NCI-H2171 treated with DMSO at 0.1 percent for 48 hours (cell line): ENCODE data around the gene LIME1.
A peak's percentile ranks its signal among the peaks of the same experiment; 100 is the strongest.

Source experiments
- DNase-seq: peaks from one replicate; lab custom pipeline; 2025; lab: John Stamatoyannopoulos, UW

Gene LIME1

GRCh38 chr20:63697357-63697867 is 39.1 kb upstream of the LIME1 start:
- DNase-seq = no peak

- DNase-seq = no peak
These were observed 38.5 kb upstream of the LIME1 start for GRCh38 chr20:63697868-63698545.

- DNase-seq = no peak
These were observed 37.6 kb upstream of the LIME1 start for GRCh38 chr20:63698739-63699465.

- DNase-seq = no peak
These were observed 36.8 kb upstream of the LIME1 start for GRCh38 chr20:63699466-63700198.

- DNase-seq = no peak
These were observed 36.0 kb upstream of the LIME1 start for GRCh38 chr20:63700199-63701050.

GRCh38 chr20:63701051-63701328 is 35.5 kb upstream of the LIME1 start:
- no peak for DNase-seq

GRCh38 chr20:63701329-63702035 is 35.0 kb upstream of the LIME1 start:
- no peak for DNase-seq

- no peak for DNase-seq
These were observed 34.3 kb upstream of the LIME1 start for GRCh38 chr20:63702036-63702665.

- DNase-seq = no peak
These were observed 33.6 kb upstream of the LIME1 start for GRCh38 chr20:63702751-63703470.

GRCh38 chr20:63703471-63703975 is 32.9 kb upstream of the LIME1 start:
- no peak for DNase-seq

- no peak for DNase-seq
These were observed 32.3 kb upstream of the LIME1 start for GRCh38 chr20:63703976-63704748.

GRCh38 chr20:63704749-63705117 is 31.7 kb upstream of the LIME1 start:
- DNase-seq = no peak

GRCh38 chr20:63705232-63706026 is 31.0 kb upstream of the LIME1 start:
- no peak for DNase-seq

GRCh38 chr20:63706027-63706695 is 30.3 kb upstream of the LIME1 start:
- DNase-seq = no peak

GRCh38 chr20:63706852-63707557 is 29.5 kb upstream of the LIME1 start:
- peak; percentile 62 for DNase-seq

- DNase-seq = peak; percentile 89
These were observed 28.7 kb upstream of the LIME1 start, which contains the start of the genes ARFRP1 and ZGPAT for GRCh38 chr20:63707558-63708300. ARFRP1 (minus strand) TSS chr20:63707976; CDS start chr20:63707091, 885 bp downstream. ZGPAT (plus strand) TSS chr20:63708039; CDS start chr20:63708581, 542 bp downstream.
